Transverse colon (tissue), 4 donors: Measurements from ENCODE around the gene C2CD2L. TPM values are rescaled to one million over a fixed set of nuclear protein-coding genes. Genes with fewer than 3 reads are reported as not detected.
"Not testable (repeated sequence)": the region's sequence is repeated elsewhere in the genome, so short reads cannot be mapped to it uniquely, and the experiment has no call there.

Experiments used
- DNase-seq: peaks from one replicate; pipeline ENCODE4 v3.0.0-alpha.2; 2019
- H3K27ac ChIP-seq, 4 donors: fragments of 200-600 bp; sonication (generic); 2 replicates each; pipeline ENCODE4 v1.5.1; 2016 to 2018; ENCODE audit warnings: inconsistent platforms in 4 of 4
- H3K27me3 ChIP-seq: fragments of 200-600 bp; sonication (generic); 2 replicates; pipeline ENCODE4 v1.5.1; 2017; ENCODE audit warnings: inconsistent platforms
- H3K36me3 ChIP-seq, 4 donors: fragments of 200-600 bp; sonication (generic); 2 replicates each; pipeline ENCODE4 v1.5.1; 2017 to 2019; ENCODE audit warnings: inconsistent platforms in 4 of 4
- H3K4me1 ChIP-seq, 4 donors: fragments of 200-600 bp; sonication (generic); 2 replicates each; pipeline ENCODE4 v1.5.1; 2017 to 2020; ENCODE audit warnings: inconsistent platforms in 4 of 4
- H3K4me3 ChIP-seq, 4 donors: fragments of 200-600 bp; sonication (generic); 1 replicate in 1 of 4; 2 replicates in 3 of 4; pipeline versions ENCODE4 v1.5.1 to v1.6.1; 2017 to 2019; ENCODE audit warnings: inconsistent platforms in 4 of 4
- H3K9me3 ChIP-seq, 2 donors: fragments of 200-600 bp; sonication (generic); 2 replicates each; pipeline ENCODE4 v1.5.1; 2017 to 2019; ENCODE audit warnings: inconsistent platforms in 2 of 2
- EP300 ChIP-seq: sonication (generic); formaldehyde crosslinking; IDR thresholded peaks from one replicate; pipeline ENCODE4 v1.6.1; 2017; ENCODE audit warnings: antibody characterized with exemption, low read depth
- POLR2A ChIP-seq: fragments of 450-650 bp; IDR thresholded peaks from one replicate; pipeline ENCODE4 v1.6.1; 2016; ENCODE audit warnings: antibody characterized with exemption, mild to moderate bottlenecking, moderate library complexity
- POLR2AphosphoS5 ChIP-seq, 3 donors: sonication (generic); formaldehyde crosslinking; IDR thresholded peaks; one replicate each; pipeline ENCODE4 v1.6.1; 2016; ENCODE audit warnings: antibody characterized with exemption in 3 of 3
- WGBS, 2 donors: methylation state at CpG; one replicate each; pipeline ENCODE4 v1.1.5; 2018; ENCODE audit warnings: low coverage in 1 of 2; 5-methylcytosine and 5-hydroxymethylcytosine counted together
- in situ Hi-C, 4 donors: fragments of 200-750 bp; cut with MboI; loops; one replicate each; pipeline versions ENCODE4 v1.15.0 to v1.15.1; 2017; ENCODE audit warnings: low sequenced_read_pairs in 3 of 4, low pct_ligation_motif_present in 1 of 4, low pct_unique_long_range_greater_than_20kb in 1 of 4
- intact Hi-C: fragments of 100-400 bp; cut with DNase I; formaldehyde crosslinking; loops from one replicate; pipeline ENCODE4 v1.15.1; 2023; ENCODE audit warnings: low total_unique reads
- total RNA-seq, 4 donors: library from RNA; depleted of rRNA; stranded (reverse); fragments of >200 nt; gene quantifications; one replicate each; pipeline ENCODE4 v1.1.0, GENCODE V29; 2016
- TF ChIP-seq, protein P1 (sequence below), 5 experiments: fragments of 200-600 bp in 3 of 5; fragments of 450-650 bp in 2 of 5; sonication (generic) in 3 of 5; IDR thresholded peaks; 1 replicate in 2 of 5; 2 replicates in 3 of 5; pipeline ENCODE4 v1.5.1; 2016 to 2017; ENCODE audit warnings: antibody characterized with exemption in 5 of 5, inconsistent platforms in 3 of 5, mild to moderate bottlenecking in 2 of 5, moderate library complexity in 1 of 5

The C2CD2L gene
- total RNA-seq, 4 donors from 2014 or later: 11.5 to 56.9 (median 32.7) TPM

DNA sequence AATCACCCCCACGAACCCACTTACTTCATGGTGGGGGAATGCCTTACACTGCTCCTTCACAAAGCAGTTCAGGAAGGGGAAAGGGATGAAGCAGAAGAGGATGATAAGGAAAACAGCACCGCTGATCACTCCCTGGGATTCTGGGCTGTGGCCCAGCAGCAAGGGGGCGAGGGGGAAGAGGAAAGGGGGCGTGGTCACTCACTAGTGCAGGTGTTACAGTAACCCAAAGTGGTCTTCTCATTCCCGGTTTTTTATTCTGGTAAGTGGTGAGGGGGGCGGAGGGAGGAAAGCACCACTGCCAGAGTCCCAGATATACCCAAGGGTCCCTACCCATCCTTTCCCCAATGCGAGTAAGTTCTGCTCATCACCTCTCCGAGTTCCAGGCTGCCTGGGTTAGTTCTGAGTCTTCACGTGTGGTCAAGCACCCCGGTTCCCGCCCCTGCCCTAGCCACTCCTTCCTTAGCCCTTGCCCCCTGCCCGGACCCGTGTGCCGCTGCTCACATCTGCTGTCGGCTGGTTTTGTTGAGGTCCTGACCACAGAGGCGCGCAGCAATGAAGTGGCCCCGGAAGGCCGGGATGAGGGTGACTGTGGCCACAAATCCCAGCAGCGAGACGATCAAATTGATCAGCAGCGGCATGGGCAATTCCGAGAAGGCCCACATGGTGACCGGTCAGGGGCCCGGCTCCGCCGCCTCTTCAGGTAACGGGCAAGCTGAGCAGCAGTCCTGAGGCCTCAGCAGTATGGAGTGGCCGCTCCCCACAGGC is 6.0 kb upstream of the C2CD2L start:
- TF ChIP-seq EP300: no peak
- TF ChIP-seq, protein P1, sequence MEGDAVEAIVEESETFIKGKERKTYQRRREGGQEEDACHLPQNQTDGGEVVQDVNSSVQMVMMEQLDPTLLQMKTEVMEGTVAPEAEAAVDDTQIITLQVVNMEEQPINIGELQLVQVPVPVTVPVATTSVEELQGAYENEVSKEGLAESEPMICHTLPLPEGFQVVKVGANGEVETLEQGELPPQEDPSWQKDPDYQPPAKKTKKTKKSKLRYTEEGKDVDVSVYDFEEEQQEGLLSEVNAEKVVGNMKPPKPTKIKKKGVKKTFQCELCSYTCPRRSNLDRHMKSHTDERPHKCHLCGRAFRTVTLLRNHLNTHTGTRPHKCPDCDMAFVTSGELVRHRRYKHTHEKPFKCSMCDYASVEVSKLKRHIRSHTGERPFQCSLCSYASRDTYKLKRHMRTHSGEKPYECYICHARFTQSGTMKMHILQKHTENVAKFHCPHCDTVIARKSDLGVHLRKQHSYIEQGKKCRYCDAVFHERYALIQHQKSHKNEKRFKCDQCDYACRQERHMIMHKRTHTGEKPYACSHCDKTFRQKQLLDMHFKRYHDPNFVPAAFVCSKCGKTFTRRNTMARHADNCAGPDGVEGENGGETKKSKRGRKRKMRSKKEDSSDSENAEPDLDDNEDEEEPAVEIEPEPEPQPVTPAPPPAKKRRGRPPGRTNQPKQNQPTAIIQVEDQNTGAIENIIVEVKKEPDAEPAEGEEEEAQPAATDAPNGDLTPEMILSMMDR (IDR thresholded peaks at IDR 0.05): peak in 2 of 5 experiments; percentile 49 to 53
- intact Hi-C loops: no loop called here
- 1 to 5% methylated on average over 6 to 12 of the region's 29 CpGs for whole genome bisulfite sequencing, 2 donors
- Histone ChIP-seq H3K36me3 (peaks cover 0 to 9% (median 1%) of the 10 kb centered on the region in 4 donors), H3K27me3 (no peaks in the 10 kb centered on the region), H3K27ac (peak overlapping the region; percentile 93 to 98 (median 97)), H3K4me3 (peak overlapping the region; percentile 61 to 84 (median 66)), H3K4me1 (peaks cover 12 to 31% (median 21%) of the 10 kb centered on the region in 4 donors), H3K9me3 (no peaks in the 10 kb centered on the region)
- DNase-seq: peak; percentile 44
- in situ Hi-C loops: no loop called here

DNA sequence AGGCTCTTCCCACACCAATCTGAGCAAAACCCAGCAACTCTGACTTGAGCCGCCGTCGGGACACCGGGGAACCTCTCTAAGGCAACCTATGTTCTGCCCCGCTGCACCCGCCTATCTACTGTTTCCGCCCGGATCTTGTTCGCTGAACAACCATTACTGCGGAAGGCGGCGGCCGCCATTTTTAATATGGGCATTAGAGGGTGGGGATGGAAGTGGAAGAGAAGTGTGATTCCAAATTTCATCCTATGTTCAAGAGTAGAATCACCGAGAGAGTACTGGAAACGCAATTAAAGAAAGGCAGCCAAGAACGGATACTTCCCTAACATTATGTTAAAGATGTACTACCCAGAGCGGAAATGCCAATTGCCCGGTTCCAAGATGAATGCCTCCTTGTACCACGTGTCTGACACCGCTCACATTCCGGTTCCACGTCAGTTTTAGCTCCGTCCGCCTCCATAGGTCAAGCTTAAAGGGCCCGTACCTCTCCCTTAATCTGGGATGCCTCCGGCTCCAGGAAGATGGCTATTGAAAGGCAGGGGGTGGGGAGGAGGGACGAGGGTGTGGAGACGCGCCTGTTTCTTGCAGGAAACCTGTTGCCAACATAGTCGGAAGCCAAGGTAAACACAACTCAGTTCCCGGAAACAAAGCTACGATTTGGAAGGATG is 5.3 kb upstream of the C2CD2L start, which contains the start of gene DPAGT1:
DPAGT1 (minus strand) TSS at position 95 of the 665 bp plus-strand sequence. CDS start 198 bp downstream, outside the sequence.
- H3K4me3 ChIP-seq: peak within 1 kb of the TSS; percentile 61 to 84 (median 66)
- WGBS, 2 donors: 0% methylated on average over 18 to 32 of the region's 32 CpGs
- intact Hi-C loops (no loop called here), in situ Hi-C loops (no loop called here)
- no peaks in the 10 kb centered on the region for H3K9me3 ChIP-seq
- TF ChIP-seq EP300: no peak
- peak; percentile 48 to 59 (median 54) for TF ChIP-seq POLR2AphosphoS5 (IDR thresholded peaks at IDR 0.05)
- peaks cover 0 to 9% (median 1%) of the 10 kb centered on the region in 4 donors for H3K36me3 ChIP-seq
- H3K4me1 ChIP-seq: peaks cover 18 to 38% (median 24%) of the 10 kb centered on the region in 4 donors
- DNase-seq: peak; percentile 92
- H3K27me3 ChIP-seq: no peaks in the 10 kb centered on the region
- H3K27ac ChIP-seq: peak within 1 kb of the TSS; percentile 93 to 98 (median 97)

DNA sequence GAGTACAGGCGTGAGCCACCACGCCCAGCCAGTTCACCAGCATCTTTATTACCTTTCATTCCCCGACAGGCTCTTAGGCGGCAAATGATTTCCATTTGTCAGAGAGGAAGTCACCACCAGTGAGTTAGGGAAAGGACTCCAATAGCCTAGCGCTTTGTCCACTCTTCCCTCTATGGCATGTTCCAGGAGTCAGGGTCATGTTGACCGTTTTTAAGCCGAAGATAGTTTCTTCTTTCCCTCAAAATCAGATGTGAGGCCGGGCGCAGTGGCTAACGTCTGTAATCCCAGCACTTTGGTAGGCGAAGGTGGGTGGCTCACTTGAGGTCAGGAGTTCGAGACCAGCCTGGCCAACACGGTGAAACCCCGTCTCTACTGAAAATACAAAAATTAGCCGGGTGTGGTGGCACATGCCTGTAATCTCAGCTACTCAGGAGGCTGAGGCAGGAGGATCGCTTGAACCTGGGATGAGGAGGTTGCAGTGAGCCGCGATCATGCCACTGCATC is 3.9 kb upstream of the C2CD2L start:
- peak overlapping the region in 2 of 4 donors; percentile 68 to 84 for H3K4me3 ChIP-seq
- intact Hi-C loops: not testable (repeated sequence)
- 73 to 100% methylated on average over 3 to 18 of the region's 18 CpGs for WGBS, 2 donors

DNA sequence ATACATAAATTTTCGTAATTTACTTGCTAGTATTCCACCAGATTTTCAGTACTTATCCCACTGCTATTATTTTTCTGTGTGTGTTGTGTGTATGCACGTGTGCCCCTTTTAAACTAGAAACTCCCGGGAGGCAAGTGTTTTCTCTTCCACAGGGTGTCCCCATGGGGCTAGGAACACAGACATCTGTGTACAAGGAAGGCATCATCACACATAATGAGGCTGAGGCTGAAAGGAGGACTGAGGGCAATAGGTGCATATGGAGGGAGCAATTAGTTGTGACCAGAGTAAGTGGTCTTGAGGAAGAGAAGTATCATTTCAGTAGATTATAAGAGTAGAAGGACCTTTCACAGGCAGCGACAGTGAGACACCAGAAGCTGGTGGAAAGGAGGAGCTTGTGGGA is 3.4 kb upstream of the C2CD2L start:
- Histone ChIP-seq H3K4me1 (peaks cover 21 to 47% (median 33%) of the 10 kb centered on the region in 4 donors), H3K9me3 (no peaks in the 10 kb centered on the region), H3K27me3 (no peaks in the 10 kb centered on the region), H3K36me3 (no peaks in the 10 kb centered on the region), H3K27ac (peak overlapping the region; percentile 93 to 98 (median 97)), H3K4me3 (no peak overlapping the region)
- intact Hi-C loops: no loop called here
- TF ChIP-seq POLR2AphosphoS5 (IDR thresholded peaks at IDR 0.05): no peak
- TF ChIP-seq EP300: no peak
- no peak for TF ChIP-seq POLR2A
- TF ChIP-seq, protein P1 (IDR thresholded peaks at IDR 0.05): no peak
- 50 to 56% methylated on average over 4 of the region's 4 CpGs for WGBS, 2 donors
- in situ Hi-C loops: no loop called here
- no peak for DNase-seq

More for the DNA sequence above, 3.9 kb upstream of the C2CD2L start:
- H3K27me3 ChIP-seq, DNase-seq, H3K36me3 ChIP-seq, in situ Hi-C loops, H3K9me3 ChIP-seq: not testable (repeated sequence)
- Histone ChIP-seq H3K4me1 (peaks cover 18 to 41% (median 27%) of the 10 kb centered on the region in 4 donors), H3K27ac (peak overlapping the region; percentile 93 to 98 (median 97))
